B cell (primary cell): ENCODE measurements around the gene PMM1.

ENCODE experiments used
- CTCF ChIP-seq: fragments of 200-600 bp; IDR thresholded peaks from one replicate; pipeline ENCODE4 v1.8.0; 2022; ENCODE audit warnings: antibody characterized with exemption, mild to moderate bottlenecking
- EZH2 ChIP-seq: IDR thresholded peaks from 2 replicates; pipeline ENCODE4 v1.6.1; 2012; ENCODE audit warnings: borderline replicate concordance, low read depth, mild to moderate bottlenecking, moderate library complexity, low read length; ENCODE audit not compliant: insufficient read depth, poor library complexity, severe bottlenecking

- TF ChIP-seq CTCF (no peak), EZH2 (no peak)
Measured at GRCh38 chr22:41535244-41535643, 54.4 kb downstream of the PMM1 start.
